ENCODE data around the gene LMNTD2. TPM values are rescaled to one million over a fixed set of nuclear protein-coding genes. Genes with fewer than 3 reads are reported as not detected.

The LMNTD2 gene
- total RNA-seq, 2 donors from 2014 or later, result 3.8 to 6.0 TPM

DNA sequence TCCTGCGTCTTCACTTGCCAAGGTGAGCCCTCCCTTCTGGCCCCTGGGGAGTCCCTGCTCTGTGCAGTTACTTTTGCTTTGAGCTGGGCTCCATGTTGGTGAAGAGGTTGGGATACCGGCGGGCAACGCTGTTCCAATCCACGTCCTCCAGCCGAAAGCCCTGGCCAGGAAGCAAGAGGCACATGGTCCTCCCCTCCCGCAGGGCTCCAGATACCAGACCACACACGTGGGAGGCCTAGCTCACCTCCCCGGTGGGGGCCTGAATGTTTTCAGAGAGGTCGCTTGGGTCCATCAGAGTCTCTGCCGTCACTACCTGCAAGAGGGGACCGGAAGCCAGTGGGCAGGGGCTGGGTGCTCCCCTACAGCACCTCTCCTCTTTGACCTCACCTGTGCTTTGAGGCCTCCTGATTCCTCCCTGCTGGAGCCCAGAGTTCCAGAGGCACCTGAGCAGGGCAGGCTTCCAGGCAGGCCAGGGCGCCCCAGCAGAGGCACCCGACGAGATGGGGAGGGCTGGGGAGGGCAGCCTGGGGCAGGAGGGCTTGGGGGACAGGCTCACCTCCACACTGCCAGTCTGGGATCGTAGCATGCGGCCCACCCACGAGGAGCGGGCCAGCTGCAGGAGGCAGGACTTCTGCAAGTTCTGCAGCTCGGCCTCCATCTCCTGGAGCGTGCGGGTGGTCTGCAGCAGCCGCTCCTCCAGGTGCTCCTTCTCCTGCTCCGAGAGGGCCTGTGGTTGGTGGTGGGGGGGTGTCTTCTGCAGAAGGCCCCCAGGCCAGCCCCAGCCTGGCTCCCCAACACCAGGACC is 3.0 kb downstream of the LMNTD2 start:
- no peak for DNase-seq
- no peaks in the 10 kb centered on the region for H3K27me3 Mint-ChIP-seq
- H3K4me3 Mint-ChIP-seq, result peak overlapping the region; percentile 21
- ATAC-seq, result no peak
- H3K9me3 ChIP-seq (ENCODE audit: control insufficient read depth, low read length, poor library complexity, severe bottlenecking), result no peaks in the 10 kb centered on the region
- no peak overlapping the region for H3K27ac Mint-ChIP-seq
- no peaks in the 10 kb centered on the region for H3K36me3 Mint-ChIP-seq (ENCODE audit: low read depth)
- peaks cover 9% of the 10 kb centered on the region for H3K4me1 Mint-ChIP-seq

GRCh38 chr11:556662-557256 is 3.8 kb downstream of the LMNTD2 start:
- Mint-ChIP-seq H3K36me3 (ENCODE audit: low read depth) (no peaks in the 10 kb centered on the region), H3K4me1 (peaks cover 9% of the 10 kb centered on the region), H3K4me3 (peak overlapping the region; percentile 62), H3K27ac (no peak overlapping the region), H3K27me3 (no peaks in the 10 kb centered on the region)
- H3K9me3 ChIP-seq (ENCODE audit: control insufficient read depth, low read length, poor library complexity, severe bottlenecking), result no peaks in the 10 kb centered on the region
- ATAC-seq (no peak), DNase-seq (no peak)

DNA sequence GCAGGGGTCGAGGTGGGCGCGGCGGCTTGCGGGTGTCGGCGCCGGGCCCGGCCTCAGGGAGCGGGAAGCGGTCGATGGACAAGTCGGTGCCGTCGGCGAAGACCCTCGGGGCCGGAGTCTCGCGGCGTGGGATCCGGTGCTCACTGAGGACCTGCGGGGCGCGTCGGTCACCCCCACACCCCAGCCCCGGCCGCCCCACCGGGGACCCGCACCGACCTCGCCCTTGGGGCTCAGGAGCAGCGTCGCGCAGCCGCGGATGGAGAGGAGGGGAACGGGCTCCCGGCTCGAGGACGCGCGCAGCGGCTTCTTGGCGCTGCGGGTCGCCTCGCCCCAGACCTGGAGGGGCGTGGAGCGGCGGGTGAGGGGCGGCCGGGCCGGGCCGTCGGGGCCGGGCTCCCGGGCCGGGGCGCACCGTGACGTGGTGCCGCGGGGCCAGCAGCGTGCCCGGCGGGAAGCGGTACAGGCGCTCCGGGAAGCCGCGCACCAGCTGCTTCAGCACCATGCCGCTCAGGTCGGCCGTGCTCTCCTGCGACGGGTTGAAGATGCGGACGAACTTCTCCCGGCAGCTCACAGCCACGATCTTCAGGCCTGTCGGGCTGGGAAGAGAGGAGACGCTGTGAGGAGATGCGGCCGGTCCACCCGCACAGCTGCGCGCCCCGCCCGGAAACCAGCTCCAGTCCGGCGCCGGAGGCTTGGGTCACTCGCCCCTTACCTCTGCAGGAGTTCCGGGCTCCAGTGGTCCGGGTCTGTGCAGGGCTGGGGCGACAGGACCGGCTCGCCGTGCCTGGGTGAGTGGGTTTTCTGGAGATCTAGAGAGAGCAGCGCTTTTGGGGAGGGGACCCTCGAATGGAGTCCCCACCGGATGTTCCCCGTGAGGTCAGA is 4.5 kb downstream of the LMNTD2 start:
- H3K4me1 Mint-ChIP-seq, result peaks cover 4% of the 10 kb centered on the region
- no peak overlapping the region for H3K27ac Mint-ChIP-seq
- DNase-seq, result no peak
- H3K9me3 ChIP-seq (ENCODE audit: control insufficient read depth, low read length, poor library complexity, severe bottlenecking), result no peaks in the 10 kb centered on the region
- no peaks in the 10 kb centered on the region for H3K36me3 Mint-ChIP-seq (ENCODE audit: low read depth)
- no peaks in the 10 kb centered on the region for H3K27me3 Mint-ChIP-seq
- peak overlapping the region; percentile 62 for H3K4me3 Mint-ChIP-seq
- ATAC-seq, result no peak

GRCh38 chr11:555227-555779 is 5.2 kb downstream of the LMNTD2 start:
- peaks cover 2% of the 10 kb centered on the region for H3K36me3 Mint-ChIP-seq (ENCODE audit: low read depth)
- peak overlapping the region; percentile 74 for H3K4me3 Mint-ChIP-seq
- H3K4me1 Mint-ChIP-seq, result peaks cover 4% of the 10 kb centered on the region
- H3K27me3 Mint-ChIP-seq, result no peaks in the 10 kb centered on the region
- DNase-seq, result peak in 1 of 3 donors; percentile 37
- H3K27ac Mint-ChIP-seq, result no peak overlapping the region
- ATAC-seq, result peak; percentile 28
- no peaks in the 10 kb centered on the region for H3K9me3 ChIP-seq (ENCODE audit: control insufficient read depth, low read length, poor library complexity, severe bottlenecking)

GRCh38 chr11:554428-555226 is 5.9 kb downstream of the LMNTD2 start:
- DNase-seq (peak; percentile 65 to 76 (median 74)), ATAC-seq (peak; percentile 78)
- Mint-ChIP-seq H3K27ac (no peak overlapping the region), H3K27me3 (no peaks in the 10 kb centered on the region), H3K4me3 (peak overlapping the region; percentile 74), H3K4me1 (no peaks in the 10 kb centered on the region), H3K36me3 (ENCODE audit: low read depth) (peaks cover 2% of the 10 kb centered on the region)
- no peaks in the 10 kb centered on the region for H3K9me3 ChIP-seq (ENCODE audit: control insufficient read depth, low read length, poor library complexity, severe bottlenecking)

- Mint-ChIP-seq H3K27ac (no peak overlapping the region), H3K27me3 (no peaks in the 10 kb centered on the region), H3K4me3 (no peak overlapping the region), H3K4me1 (no peaks in the 10 kb centered on the region), H3K36me3 (ENCODE audit: low read depth) (peaks cover 2% of the 10 kb centered on the region)
- ATAC-seq (no peak), DNase-seq (no peak)
- H3K9me3 ChIP-seq (ENCODE audit: control insufficient read depth, low read length, poor library complexity, severe bottlenecking), result no peaks in the 10 kb centered on the region
Measured at GRCh38 chr11:553988-554340, 6.6 kb downstream of the LMNTD2 start.

DNA sequence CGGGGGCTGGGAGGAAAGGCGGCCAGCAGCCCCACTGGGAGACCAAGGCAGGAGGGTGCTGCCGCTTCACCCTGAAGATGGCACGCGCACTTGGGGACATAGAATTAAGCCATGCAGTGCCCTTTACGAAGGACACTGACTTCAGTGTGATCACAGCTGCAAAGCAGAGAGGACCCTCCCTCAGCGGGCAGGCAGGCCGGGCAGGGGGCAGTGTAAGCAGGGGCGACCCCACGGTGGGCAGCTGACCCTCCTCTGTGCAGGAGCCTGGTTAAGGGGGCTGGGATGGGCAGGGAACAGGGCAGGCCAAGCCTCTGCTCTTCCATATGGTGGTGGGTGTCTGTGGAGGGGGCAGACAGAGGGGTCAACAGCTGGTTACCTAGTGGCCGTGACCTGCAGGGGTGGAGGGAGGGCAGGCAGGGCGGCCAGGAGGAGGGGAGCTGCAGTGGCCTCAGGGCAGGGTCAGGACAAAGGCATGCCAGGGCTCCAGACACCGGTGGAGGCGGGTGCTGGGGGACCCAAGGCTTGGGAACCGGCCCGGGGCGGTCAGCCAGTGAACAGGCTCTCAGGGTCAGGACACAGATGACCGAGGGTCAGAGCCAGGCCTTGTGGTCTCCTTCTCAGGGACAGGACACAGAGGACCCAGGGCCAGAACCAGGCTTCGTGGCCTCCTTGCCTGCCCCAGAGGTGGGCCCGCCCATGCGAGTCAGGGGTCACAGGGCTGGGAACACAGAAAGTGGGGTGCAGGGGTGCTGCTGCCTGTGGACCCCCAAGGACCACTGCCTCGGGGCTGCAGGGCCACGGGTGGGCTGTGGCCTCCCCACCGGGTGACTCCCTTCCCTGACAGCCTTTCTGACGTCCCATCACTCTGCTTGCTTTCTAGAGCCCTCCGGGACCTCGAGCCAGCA is 7.2 kb downstream of the LMNTD2 start:
- Mint-ChIP-seq H3K4me1 (no peaks in the 10 kb centered on the region), H3K36me3 (ENCODE audit: low read depth) (peaks cover 2% of the 10 kb centered on the region), H3K4me3 (peak overlapping the region; percentile 36), H3K27me3 (no peaks in the 10 kb centered on the region), H3K27ac (peak overlapping the region; percentile 74)
- DNase-seq (no peak), ATAC-seq (no peak)
- H3K9me3 ChIP-seq (ENCODE audit: control insufficient read depth, low read length, poor library complexity, severe bottlenecking), result no peaks in the 10 kb centered on the region

GRCh38 chr11:551596-551995 is 8.9 kb downstream of the LMNTD2 start:
- ATAC-seq (no peak), DNase-seq (no peak)
- no peak overlapping the region for H3K4me3 Mint-ChIP-seq
- H3K4me1 Mint-ChIP-seq, result no peaks in the 10 kb centered on the region
- H3K27me3 Mint-ChIP-seq, result no peaks in the 10 kb centered on the region
- no peaks in the 10 kb centered on the region for H3K9me3 ChIP-seq (ENCODE audit: control insufficient read depth, low read length, poor library complexity, severe bottlenecking)
- peaks cover 2% of the 10 kb centered on the region for H3K36me3 Mint-ChIP-seq (ENCODE audit: low read depth)
- no peak overlapping the region for H3K27ac Mint-ChIP-seq

- Mint-ChIP-seq H3K36me3 (ENCODE audit: low read depth) (peaks cover 2% of the 10 kb centered on the region), H3K4me3 (no peak overlapping the region), H3K27ac (no peak overlapping the region), H3K27me3 (no peaks in the 10 kb centered on the region), H3K4me1 (no peaks in the 10 kb centered on the region)
- DNase-seq (no peak), ATAC-seq (no peak)
- H3K9me3 ChIP-seq (ENCODE audit: control insufficient read depth, low read length, poor library complexity, severe bottlenecking), result no peaks in the 10 kb centered on the region
Measured at GRCh38 chr11:551131-551530, 9.4 kb downstream of the LMNTD2 start.

GRCh38 chr11:550746-551085 is 9.8 kb downstream of the LMNTD2 start:
- DNase-seq, result no peak

DNA sequence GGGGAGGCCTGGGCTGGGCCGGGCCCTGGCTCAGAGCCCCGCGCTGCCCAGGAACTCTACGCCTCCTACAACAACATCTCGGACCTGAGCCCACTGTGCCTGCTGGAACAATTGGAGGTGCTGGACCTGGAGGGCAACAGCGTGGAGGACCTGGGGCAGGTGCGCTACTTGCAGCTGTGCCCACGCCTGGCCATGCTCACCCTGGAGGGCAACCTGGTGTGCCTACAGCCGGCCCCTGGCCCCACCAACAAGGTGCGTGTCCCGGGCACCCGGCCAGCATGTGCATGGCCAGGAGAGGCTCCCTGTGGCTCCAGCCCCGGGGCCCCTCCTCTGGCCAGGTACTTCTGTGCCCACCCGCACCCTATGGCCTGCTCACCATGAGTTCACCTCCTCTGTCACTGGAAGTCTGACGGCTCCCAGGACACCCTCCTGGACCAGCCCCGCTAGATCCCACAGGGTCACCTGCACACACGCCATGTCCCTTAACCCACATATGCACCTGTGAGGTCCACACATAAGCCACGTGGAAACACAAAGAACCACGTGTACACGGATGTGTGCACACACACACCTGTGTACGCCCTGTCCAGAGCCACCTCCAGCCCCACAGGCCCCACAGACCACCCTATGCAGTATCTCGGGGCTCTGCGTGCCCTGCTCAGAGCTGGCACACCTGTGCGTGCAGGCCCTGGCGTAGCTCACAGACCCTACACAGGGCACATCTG is 10.4 kb downstream of the LMNTD2 start:
- Mint-ChIP-seq H3K4me1 (no peaks in the 10 kb centered on the region), H3K4me3 (no peak overlapping the region), H3K27ac (no peak overlapping the region), H3K27me3 (no peaks in the 10 kb centered on the region), H3K36me3 (ENCODE audit: low read depth) (peaks cover 2% of the 10 kb centered on the region)
- ATAC-seq, result no peak
- DNase-seq, result no peak
- H3K9me3 ChIP-seq (ENCODE audit: control insufficient read depth, low read length, poor library complexity, severe bottlenecking), result no peaks in the 10 kb centered on the region

More at GRCh38 chr11:550746-551085, 9.8 kb downstream of the LMNTD2 start:
- H3K4me1 Mint-ChIP-seq, result no peaks in the 10 kb centered on the region
- H3K27me3 Mint-ChIP-seq, result no peaks in the 10 kb centered on the region
- no peak overlapping the region for H3K4me3 Mint-ChIP-seq
- no peak overlapping the region for H3K27ac Mint-ChIP-seq
- no peak for ATAC-seq
- no peaks in the 10 kb centered on the region for H3K9me3 ChIP-seq (ENCODE audit: control insufficient read depth, low read length, poor library complexity, severe bottlenecking)
- peaks cover 2% of the 10 kb centered on the region for H3K36me3 Mint-ChIP-seq (ENCODE audit: low read depth)
